Stomach smooth muscle (tissue), 2 donors: ENCODE data around the gene WDTC1.
"Not testable (repeated sequence)": the region's sequence is repeated elsewhere in the genome, so short reads cannot be mapped to it uniquely, and the experiment has no call there.

Experiments used
- H3K27ac ChIP-seq: one replicate; pipeline ENCODE4 v1.7.0; 2013; ENCODE audit warnings: mild to moderate bottlenecking, low read length, inconsistent platforms
- H3K27me3 ChIP-seq, 2 donors: one replicate each; pipeline ENCODE4 v1.7.0; 2013; ENCODE audit warnings: low read length in 2 of 2; ENCODE audit not compliant: insufficient read depth in 2 of 2, control insufficient read depth in 1 of 2
- H3K36me3 ChIP-seq, 2 donors: one replicate each; pipeline ENCODE4 v1.7.0; 2013; ENCODE audit warnings: low read length in 2 of 2; ENCODE audit not compliant: control insufficient read depth in 2 of 2, insufficient read depth in 2 of 2
- H3K4me1 ChIP-seq: one replicate; pipeline ENCODE4 v1.7.0; 2013; ENCODE audit warnings: low read length; ENCODE audit not compliant: control insufficient read depth, insufficient read depth
- H3K4me3 ChIP-seq, 2 donors: one replicate each; pipeline ENCODE4 v1.7.0; 2013; ENCODE audit warnings: low read length in 2 of 2
- H3K9ac ChIP-seq, 2 donors: one replicate each; pipeline ENCODE4 v1.7.0; 2013; ENCODE audit warnings: low read length in 2 of 2, mild to moderate bottlenecking in 1 of 2
- H3K9me3 ChIP-seq, 2 donors: one replicate each; pipeline ENCODE4 v1.7.0; 2013; ENCODE audit warnings: low read length in 2 of 2; ENCODE audit not compliant: control insufficient read depth in 2 of 2
- donor health status: healthy.
- donor health status: Pancreatic carcinoma.

The WDTC1 gene

DNA sequence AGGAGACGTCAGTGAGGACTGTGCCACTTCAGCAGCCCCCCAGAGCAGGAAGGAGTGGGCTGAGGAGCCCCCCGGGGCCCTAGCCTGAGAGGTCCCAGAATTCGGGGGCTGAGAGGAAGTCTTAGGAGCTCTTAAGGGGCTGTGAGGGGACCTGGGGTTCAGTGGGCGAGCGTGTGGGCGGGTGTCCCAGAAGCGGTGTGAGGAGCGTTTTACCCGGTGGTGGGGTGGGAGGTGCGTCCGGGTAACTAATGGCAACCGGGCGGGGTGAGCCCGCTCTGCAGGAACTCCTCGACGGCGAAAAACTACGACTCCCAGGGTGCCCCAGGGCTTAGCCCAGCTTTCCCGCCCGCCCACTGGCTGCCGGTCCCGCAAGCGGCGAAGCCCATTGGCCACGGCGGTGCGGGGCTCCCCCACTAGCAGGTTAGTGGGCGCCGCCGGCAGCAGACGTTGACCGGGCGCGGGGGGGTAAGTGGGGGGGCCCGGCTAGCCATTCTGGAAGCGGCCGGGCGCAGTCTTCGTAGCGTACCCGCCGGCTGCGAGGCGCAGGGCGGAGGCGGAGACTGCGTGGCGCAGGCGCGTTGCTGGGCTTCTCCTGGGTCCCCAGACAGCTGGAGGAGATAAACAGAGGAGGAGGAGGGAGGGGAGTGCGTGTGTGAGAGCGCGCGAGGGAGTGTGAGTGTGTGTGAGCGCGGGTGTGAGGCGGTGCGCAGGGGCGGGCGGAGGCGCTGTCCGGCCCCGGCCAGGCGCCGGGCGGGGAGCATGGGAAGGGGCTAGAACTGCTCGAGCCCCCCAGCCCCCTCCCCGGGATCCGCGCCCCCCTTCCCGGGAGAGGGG, at the start of gene WDTC1:
Gene WDTC1 (plus strand): TSS at position 584 of the 834 bp plus-strand sequence. CDS start 26,423 bp downstream, outside the sequence.
- peaks cover 16% of the 10 kb centered on the region for H3K4me1 ChIP-seq
- no peaks in the 10 kb centered on the region for H3K36me3 ChIP-seq
- H3K27me3 ChIP-seq: no peaks in the 10 kb centered on the region
- H3K9ac ChIP-seq: peak within 1 kb of the TSS; percentile 68 to 69
- H3K27ac ChIP-seq: peak within 1 kb of the TSS; percentile 49
- no peaks in the 10 kb centered on the region for H3K9me3 ChIP-seq
- H3K4me3 ChIP-seq: peak within 1 kb of the TSS; percentile 83 to 84

GRCh38 chr1:27184665-27185064, 49.8 kb upstream of the WDTC1 start:
- H3K36me3 ChIP-seq, H3K27ac ChIP-seq, H3K4me1 ChIP-seq, H3K4me3 ChIP-seq, H3K9me3 ChIP-seq, H3K27me3 ChIP-seq, H3K9ac ChIP-seq: not testable (repeated sequence)

DNA sequence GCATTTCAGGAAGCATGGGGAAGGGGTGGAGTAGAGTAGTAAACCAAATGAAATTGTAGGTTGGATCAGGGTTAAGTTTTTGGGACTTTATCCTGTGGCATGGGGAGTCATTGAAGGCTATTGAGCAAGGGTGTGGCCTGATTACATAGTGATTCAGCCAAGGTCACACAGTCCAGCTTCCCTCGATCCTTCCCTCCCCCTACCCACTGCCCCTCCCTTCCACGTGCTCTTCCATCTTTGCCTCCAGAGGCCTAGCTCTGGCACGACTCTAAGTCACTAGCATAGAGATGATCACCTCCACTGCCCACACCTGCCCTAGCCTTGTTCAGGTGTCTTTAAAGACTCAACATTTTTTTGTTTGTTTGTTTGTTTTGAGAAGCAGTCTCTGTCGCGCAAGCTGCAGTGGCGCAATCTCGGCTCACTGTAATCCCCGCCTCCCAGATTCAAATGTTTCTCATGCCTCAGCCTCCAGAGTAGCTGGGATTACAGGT, 42.3 kb upstream of the WDTC1 start:
- H3K27me3 ChIP-seq: peaks cover 0 to 6% of the 10 kb centered on the region in 2 donors
- H3K4me3 ChIP-seq: no peak overlapping the region
- H3K36me3 ChIP-seq: no peaks in the 10 kb centered on the region
- no peaks in the 10 kb centered on the region for H3K4me1 ChIP-seq
- H3K27ac ChIP-seq: no peak overlapping the region
- H3K9me3 ChIP-seq: no peaks in the 10 kb centered on the region
- no peak overlapping the region for H3K9ac ChIP-seq

DNA sequence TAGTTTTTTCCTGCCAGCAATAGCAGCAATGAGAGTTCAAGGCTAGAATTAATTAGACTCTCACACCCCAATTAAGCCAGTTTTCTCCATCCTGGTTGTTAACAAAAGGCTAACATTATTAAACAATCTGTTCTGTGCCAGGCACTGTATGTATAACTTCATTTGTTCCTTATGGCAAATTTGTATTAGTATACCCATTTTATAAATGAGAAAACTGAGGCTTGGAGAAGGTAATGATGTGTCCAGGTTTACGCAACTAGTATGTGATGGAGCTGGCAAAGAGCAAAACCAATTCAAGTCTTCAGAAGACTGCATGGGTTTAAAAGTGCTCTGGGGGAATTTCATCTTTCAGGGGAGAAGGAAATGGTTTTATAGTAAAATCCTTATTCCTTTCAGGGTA, 41.2 kb upstream of the WDTC1 start:
- Histone ChIP-seq H3K4me1 (peaks cover 5% of the 10 kb centered on the region), H3K27ac (no peak overlapping the region), H3K36me3 (no peaks in the 10 kb centered on the region), H3K9me3 (no peaks in the 10 kb centered on the region), H3K4me3 (no peak overlapping the region), H3K27me3 (peaks cover 0 to 6% of the 10 kb centered on the region in 2 donors), H3K9ac (no peak overlapping the region)

GRCh38 chr1:27201295-27201694, 33.1 kb upstream of the WDTC1 start:
- peaks cover 0 to 3% of the 10 kb centered on the region in 2 donors for H3K27me3 ChIP-seq
- no peak overlapping the region for H3K9ac ChIP-seq
- no peak overlapping the region for H3K27ac ChIP-seq
- H3K36me3 ChIP-seq: no peaks in the 10 kb centered on the region
- peaks cover 5% of the 10 kb centered on the region for H3K4me1 ChIP-seq
- H3K9me3 ChIP-seq: no peaks in the 10 kb centered on the region
- H3K4me3 ChIP-seq: no peak overlapping the region

DNA sequence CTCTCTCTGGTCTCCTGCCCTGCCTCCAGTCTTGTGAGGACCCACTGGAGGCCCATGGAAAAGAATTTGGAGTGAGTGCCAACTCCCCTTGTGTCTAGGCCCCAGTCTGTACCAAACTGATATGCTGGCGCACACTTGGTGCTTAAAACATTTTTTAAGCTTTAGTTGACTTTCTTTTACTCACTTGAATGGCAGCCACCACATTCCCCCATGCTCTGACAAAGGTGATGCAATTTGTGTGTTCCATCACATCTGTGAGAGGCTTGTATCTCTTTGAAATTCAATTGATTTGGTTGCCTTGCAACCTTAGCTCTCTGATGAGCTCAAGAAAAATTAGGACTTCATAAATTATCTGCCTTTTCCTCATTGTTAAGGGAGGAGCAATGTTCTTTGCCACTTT, 30.5 kb upstream of the WDTC1 start:
- Histone ChIP-seq H3K9ac (no peak overlapping the region), H3K27me3 (peaks cover 0 to 3% of the 10 kb centered on the region in 2 donors), H3K9me3 (no peaks in the 10 kb centered on the region), H3K4me3 (no peak overlapping the region), H3K4me1 (no peaks in the 10 kb centered on the region), H3K36me3 (no peaks in the 10 kb centered on the region), H3K27ac (no peak overlapping the region)

DNA sequence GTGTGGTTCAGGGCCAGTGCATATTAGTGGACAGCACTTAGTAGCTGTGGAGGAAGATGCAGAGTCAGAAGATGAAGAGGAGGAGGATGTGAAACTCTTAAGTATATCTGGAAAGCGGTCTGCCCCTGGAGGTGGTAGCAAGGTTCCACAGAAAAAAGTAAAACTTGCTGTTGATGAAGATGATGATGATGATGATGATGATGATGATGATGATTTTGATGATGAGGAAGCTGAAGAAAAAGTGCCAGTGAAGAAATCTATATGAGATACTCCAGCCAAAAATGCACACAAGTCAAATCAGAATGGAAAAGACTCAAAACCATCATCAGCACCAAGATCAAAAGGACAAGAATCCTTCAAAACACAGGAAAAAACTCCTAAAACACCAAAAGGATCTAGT, 27.2 kb upstream of the WDTC1 start:
- H3K4me3 ChIP-seq, H3K9me3 ChIP-seq, H3K27ac ChIP-seq, H3K4me1 ChIP-seq, H3K36me3 ChIP-seq, H3K9ac ChIP-seq, H3K27me3 ChIP-seq: not testable (repeated sequence)

DNA sequence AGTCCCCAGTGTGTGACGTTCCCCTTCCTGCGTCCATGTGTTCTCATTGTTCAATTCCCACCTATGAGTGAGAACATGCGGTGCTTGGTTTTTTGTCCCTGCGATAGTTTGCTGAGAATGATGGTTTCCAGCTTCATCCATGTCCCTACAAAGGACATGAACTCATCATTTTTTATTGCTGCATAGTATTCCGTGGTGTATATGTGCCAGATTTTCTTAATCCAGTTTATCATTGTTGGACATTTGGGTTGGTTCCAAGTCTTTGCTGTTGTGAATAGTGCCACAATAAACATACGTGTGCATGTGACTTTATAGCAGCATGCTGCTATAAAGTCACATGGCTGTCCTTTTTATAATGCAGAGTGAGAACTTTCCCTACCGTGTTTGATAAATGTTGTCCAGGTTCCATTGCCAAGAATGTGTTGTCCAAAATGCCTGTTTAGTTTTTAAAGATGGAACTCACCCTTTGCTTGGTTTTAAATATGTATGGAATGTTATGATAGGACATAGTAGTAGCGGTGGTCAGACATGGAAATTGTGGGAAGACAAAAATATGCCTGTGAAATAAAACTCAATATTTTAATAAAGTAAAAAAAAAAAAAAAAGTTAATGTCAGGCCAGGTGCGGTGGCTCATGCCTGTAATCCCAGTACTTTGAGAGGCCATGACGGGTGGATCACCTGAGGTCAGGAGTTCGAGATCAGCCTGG, 26.1 kb upstream of the WDTC1 start:
- H3K9ac ChIP-seq, H3K9me3 ChIP-seq, H3K36me3 ChIP-seq, H3K27me3 ChIP-seq, H3K4me1 ChIP-seq, H3K4me3 ChIP-seq, H3K27ac ChIP-seq: not testable (repeated sequence)

DNA sequence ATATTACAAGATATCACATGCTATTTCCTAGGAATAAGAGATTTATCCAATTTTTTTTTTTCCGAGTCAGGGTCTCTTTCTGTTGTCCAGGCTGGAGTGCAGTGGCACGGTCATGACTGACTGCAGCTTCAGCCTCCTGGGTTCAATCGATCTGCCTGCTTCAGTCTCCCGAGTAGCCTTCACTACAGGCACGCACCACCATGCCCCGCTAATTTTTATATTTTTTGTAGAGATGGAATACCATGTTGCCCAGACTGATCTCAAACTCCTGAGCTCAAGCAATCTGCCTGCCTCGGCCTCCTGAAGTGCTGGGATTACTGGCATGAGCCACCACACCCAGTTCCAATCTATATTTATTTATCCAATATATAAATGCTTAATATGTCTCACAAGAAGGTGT, 18.0 kb upstream of the WDTC1 start:
- no peak overlapping the region for H3K9ac ChIP-seq
- H3K4me3 ChIP-seq: no peak overlapping the region
- H3K27ac ChIP-seq: no peak overlapping the region
- no peaks in the 10 kb centered on the region for H3K4me1 ChIP-seq
- no peaks in the 10 kb centered on the region for H3K36me3 ChIP-seq
- no peaks in the 10 kb centered on the region for H3K9me3 ChIP-seq
- no peaks in the 10 kb centered on the region for H3K27me3 ChIP-seq

GRCh38 chr1:27217401-27217800, 17.0 kb upstream of the WDTC1 start:
- H3K4me3 ChIP-seq: no peak overlapping the region
- H3K4me1 ChIP-seq: no peaks in the 10 kb centered on the region
- H3K9ac ChIP-seq: no peak overlapping the region
- H3K36me3 ChIP-seq: no peaks in the 10 kb centered on the region
- H3K9me3 ChIP-seq: no peaks in the 10 kb centered on the region
- no peaks in the 10 kb centered on the region for H3K27me3 ChIP-seq
- no peak overlapping the region for H3K27ac ChIP-seq

- Histone ChIP-seq H3K36me3 (no peaks in the 10 kb centered on the region), H3K4me1 (no peaks in the 10 kb centered on the region), H3K4me3 (no peak overlapping the region), H3K27me3 (no peaks in the 10 kb centered on the region), H3K9me3 (no peaks in the 10 kb centered on the region), H3K9ac (no peak overlapping the region), H3K27ac (no peak overlapping the region)
Observed at GRCh38 chr1:27218736-27219135, 15.7 kb upstream of the WDTC1 start.
